ENCODE measurements around the gene LRRTM4. TPM values are rescaled to one million over a fixed set of nuclear protein-coding genes. Genes with fewer than 3 reads are reported as not detected.
"Not testable (repeated sequence)": the region's sequence is repeated elsewhere in the genome, so short reads cannot be mapped to it uniquely, and the experiment has no call there.

Gene LRRTM4
- total RNA-seq, 4 donors from 2014 or later = 0.09 to 1.1 (median 0.61) TPM

DNA sequence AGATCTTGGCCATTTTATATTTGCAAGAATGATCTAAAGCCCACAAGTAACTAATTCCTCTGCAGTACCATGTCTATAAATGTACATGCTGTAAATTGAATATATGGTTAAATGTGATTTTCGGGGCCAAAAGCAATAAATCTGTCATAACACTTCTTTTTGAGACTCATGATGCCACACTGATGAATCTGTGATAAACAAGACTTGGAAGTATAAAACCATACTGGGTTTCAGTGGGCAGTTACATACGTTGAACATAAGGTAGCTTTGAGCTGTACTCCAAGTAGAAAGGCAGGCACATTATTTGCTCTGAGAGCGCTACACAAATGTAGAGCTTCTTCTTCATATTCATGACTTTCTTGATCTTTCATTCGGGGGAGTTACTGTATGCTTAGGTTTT, 792.2 kb downstream of the LRRTM4 start:
- no peak overlapping the region for H3K4me3 ChIP-seq
- intact Hi-C loops (cut with DNase I; ENCODE audit: low total_unique reads) = no loop called here
- ATAC-seq (no peak), DNase-seq (no peak)
- H3K9me3 ChIP-seq = no peaks in the 10 kb centered on the region
- no peaks in the 10 kb centered on the region for H3K36me3 ChIP-seq
- in situ Hi-C loops (cut with MboI; ENCODE audit: low sequenced_read_pairs in 4 of 4) = no loop called here
- no peak for TF ChIP-seq CTCF (IDR thresholded peaks at IDR 0.05 in 4 of 5, conservative IDR thresholded peaks at IDR 0.05 in 1 of 5)
- no peak for TF ChIP-seq POLR2A (IDR thresholded peaks at IDR 0.05)
- H3K27me3 ChIP-seq = no peaks in the 10 kb centered on the region
- H3K4me1 ChIP-seq = no peaks in the 10 kb centered on the region
- H3K27ac ChIP-seq = no peak overlapping the region

- DNase-seq (no peak), ATAC-seq (no peak)
- TF ChIP-seq POLR2A (IDR thresholded peaks at IDR 0.05) = no peak
- TF ChIP-seq CTCF (IDR thresholded peaks at IDR 0.05 in 4 of 5, conservative IDR thresholded peaks at IDR 0.05 in 1 of 5) = no peak
- Histone ChIP-seq H3K9me3 (no peaks in the 10 kb centered on the region), H3K27me3 (no peaks in the 10 kb centered on the region), H3K36me3 (no peaks in the 10 kb centered on the region), H3K27ac (no peak overlapping the region), H3K4me1 (no peaks in the 10 kb centered on the region), H3K4me3 (no peak overlapping the region)
- intact Hi-C loops (cut with DNase I; ENCODE audit: low total_unique reads) (no loop called here), in situ Hi-C loops (cut with MboI; ENCODE audit: low sequenced_read_pairs in 4 of 4) (no loop called here)
These were observed 801.0 kb downstream of the LRRTM4 start for GRCh38 chr2:76721226-76721625.

DNA sequence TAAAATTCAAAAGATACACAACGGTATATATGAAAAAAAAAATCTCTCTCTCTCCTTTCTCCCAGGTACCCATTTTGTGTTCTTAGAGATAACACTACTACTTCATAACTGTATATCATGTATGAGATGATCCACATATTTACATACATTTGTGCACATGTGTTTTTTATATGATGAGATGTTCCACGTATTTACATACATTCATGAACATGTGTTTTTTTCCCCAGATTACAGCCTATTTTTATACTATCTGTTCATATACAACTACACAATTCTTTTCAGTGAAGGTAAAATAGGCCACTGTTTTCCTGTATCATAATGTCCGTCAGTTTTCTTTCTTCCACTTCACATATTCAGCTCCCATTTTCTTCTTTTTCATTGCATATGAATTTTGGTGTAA, 808.9 kb downstream of the LRRTM4 start:
- Histone ChIP-seq H3K27ac (no peak overlapping the region), H3K36me3 (no peaks in the 10 kb centered on the region), H3K9me3 (no peaks in the 10 kb centered on the region), H3K4me1 (no peaks in the 10 kb centered on the region), H3K27me3 (no peaks in the 10 kb centered on the region), H3K4me3 (no peak overlapping the region)
- DNase-seq (no peak), ATAC-seq (no peak)
- TF ChIP-seq POLR2A (IDR thresholded peaks at IDR 0.05) (no peak), CTCF (IDR thresholded peaks at IDR 0.05 in 4 of 5, conservative IDR thresholded peaks at IDR 0.05 in 1 of 5) (no peak)
- in situ Hi-C loops (cut with MboI; ENCODE audit: low sequenced_read_pairs in 4 of 4) (no loop called here), intact Hi-C loops (cut with DNase I; ENCODE audit: low total_unique reads) (no loop called here)

- no peak for ATAC-seq
- H3K27ac ChIP-seq = no peak overlapping the region
- no peak overlapping the region for H3K4me3 ChIP-seq
- DNase-seq = no peak
- no peak for TF ChIP-seq POLR2A (IDR thresholded peaks at IDR 0.05)
- TF ChIP-seq CTCF (IDR thresholded peaks at IDR 0.05 in 4 of 5, conservative IDR thresholded peaks at IDR 0.05 in 1 of 5) = no peak
- intact Hi-C loops (cut with DNase I; ENCODE audit: low total_unique reads) (no loop called here), in situ Hi-C loops (cut with MboI; ENCODE audit: low sequenced_read_pairs in 4 of 4) (no loop called here)
- no peaks in the 10 kb centered on the region for H3K27me3 ChIP-seq
- no peaks in the 10 kb centered on the region for H3K36me3 ChIP-seq
- H3K9me3 ChIP-seq = no peaks in the 10 kb centered on the region
- H3K4me1 ChIP-seq = no peaks in the 10 kb centered on the region
These were observed 810.7 kb downstream of the LRRTM4 start for GRCh38 chr2:76711490-76711889.

- H3K9me3 ChIP-seq = no peaks in the 10 kb centered on the region
- TF ChIP-seq CTCF (IDR thresholded peaks at IDR 0.05 in 4 of 5, conservative IDR thresholded peaks at IDR 0.05 in 1 of 5) = no peak
- no peak for TF ChIP-seq POLR2A (IDR thresholded peaks at IDR 0.05)
- ATAC-seq (no peak), DNase-seq (no peak)
- in situ Hi-C loops (cut with MboI; ENCODE audit: low sequenced_read_pairs in 4 of 4) = no loop called here
- H3K27ac ChIP-seq = no peak overlapping the region
- intact Hi-C loops (cut with DNase I; ENCODE audit: low total_unique reads) = no loop called here
- no peak overlapping the region for H3K4me3 ChIP-seq
- no peaks in the 10 kb centered on the region for H3K27me3 ChIP-seq
- H3K4me1 ChIP-seq = no peaks in the 10 kb centered on the region
- H3K36me3 ChIP-seq = no peaks in the 10 kb centered on the region
These were observed 821.3 kb downstream of the LRRTM4 start for GRCh38 chr2:76700894-76701293.

DNA sequence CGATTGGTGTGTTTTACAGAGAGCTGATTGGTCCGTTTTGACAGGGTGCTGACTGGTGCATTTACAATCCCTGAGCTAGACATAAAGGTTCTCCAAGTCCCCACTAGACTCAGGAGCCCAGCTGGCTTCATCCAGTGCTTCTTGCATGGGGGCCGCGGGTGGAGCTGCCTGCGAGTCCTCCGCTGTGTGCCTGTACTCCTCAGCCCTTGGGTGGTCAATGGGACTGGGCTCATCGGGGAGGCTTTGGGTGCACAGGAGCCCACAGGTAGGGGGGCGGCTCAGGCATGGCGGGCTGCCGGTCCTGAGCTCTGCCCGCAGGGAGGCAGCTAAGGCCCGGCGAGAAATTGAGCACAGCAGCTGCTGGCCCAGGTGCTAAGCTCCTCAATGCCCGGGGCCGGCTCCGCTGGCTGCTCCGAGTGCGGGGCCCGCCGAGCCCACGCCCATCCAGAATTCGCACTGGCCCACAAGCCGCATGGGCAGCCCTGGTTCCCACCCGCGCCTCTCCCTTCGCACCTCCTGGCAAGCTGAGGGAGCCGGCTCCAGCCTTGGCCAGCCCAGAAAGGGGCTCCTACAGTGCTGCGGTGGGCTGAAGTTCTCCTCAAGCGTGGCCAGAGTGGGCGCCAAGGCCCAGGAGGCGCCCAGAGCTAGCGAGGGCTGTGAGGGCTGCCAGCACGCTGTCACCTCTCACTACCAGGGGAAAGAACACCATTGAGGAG, 824.0 kb downstream of the LRRTM4 start:
- ATAC-seq; DNase-seq; H3K4me1 ChIP-seq; intact Hi-C loops (cut with DNase I; ENCODE audit: low total_unique reads); H3K4me3 ChIP-seq; H3K36me3 ChIP-seq; H3K27ac ChIP-seq; in situ Hi-C loops (cut with MboI; ENCODE audit: low sequenced_read_pairs in 4 of 4); H3K27me3 ChIP-seq; H3K9me3 ChIP-seq: not testable (repeated sequence)

All from gastrocnemius medialis (tissue), 4 donors.